Measurements from ENCODE around the gene FNDC3A. TPM values are rescaled to one million over a fixed set of nuclear protein-coding genes. Genes with fewer than 3 reads are reported as not detected.

The FNDC3A gene
- polyA plus RNA-seq, 1 of the 3 experiments (the other 2 are of a cell fraction), result 27.7 TPM

DNA sequence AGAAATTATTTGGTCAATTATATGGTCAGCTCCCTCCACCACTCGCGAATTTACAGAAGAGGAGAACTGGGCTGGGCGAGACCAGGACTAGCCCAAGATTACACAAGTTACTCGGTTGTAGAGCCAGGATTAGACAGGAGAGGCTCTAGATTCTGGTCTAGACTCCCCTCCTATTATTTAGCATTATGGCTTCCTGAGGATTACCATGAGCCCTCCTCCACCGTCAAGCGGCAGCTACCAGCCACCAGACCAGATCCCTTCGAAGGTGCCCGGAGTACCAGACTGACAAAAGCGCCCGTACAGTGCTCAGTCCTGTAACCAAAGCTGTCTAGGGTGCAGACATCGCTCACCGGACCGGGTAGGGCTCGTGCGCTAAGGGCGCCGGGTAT is 243.9 kb downstream of the FNDC3A start:
- DNase-seq, result no peak
- ChIA-PET CTCF (interaction anchor here (0.7 to 1.4 kb wide), 2 partner anchors 10 to 60 kb away, joined by 4 to 5 read pairs; no protein-coding TSS in a partner anchor), POLR2A (no interaction called here)
- Histone ChIP-seq H3K4me3 (ENCODE audit: low read depth in 2 of 2, low read length in 1 of 2) (peak overlapping the region; percentile 43; a peak in 3 of 4 replicates), H3K27me3 (ENCODE audit: insufficient read depth) (peaks cover 49% of the 10 kb centered on the region), H2AFZ (ENCODE audit: low read depth) (no peak overlapping the region), H3K36me3 (replicated peaks in 1 of 2; ENCODE audit: control insufficient read depth in 1 of 2, insufficient read depth in 2 of 2, low read length in 1 of 2) (no peaks in the 10 kb centered on the region), H3K9ac (no peak overlapping the region), H3K79me2 (ENCODE audit: insufficient read depth) (no peaks in the 10 kb centered on the region), H3K9me3 (no peaks in the 10 kb centered on the region), H3K9me2 (no peaks in the 10 kb centered on the region), H3K4me1 (ENCODE audit: control insufficient read depth in 1 of 2, insufficient read depth in 2 of 2, low read depth in 1 of 2, low read length in 1 of 2) (peaks cover 0 to 5% of the 10 kb centered on the region in 2 experiments; a peak in 1 of 4 replicates), H4K20me1 (ENCODE audit: insufficient read depth) (no peaks in the 10 kb centered on the region), H3F3A (replicated peaks; ENCODE audit: insufficient read depth) (no peaks in the 10 kb centered on the region), H3K27ac (ENCODE audit: low read depth in 2 of 2, low read length in 1 of 2) (no peak overlapping the region), H3K4me2 (no peak overlapping the region)
- 40% methylated on average over 17 of the region's 17 CpGs for WGBS (ENCODE audit: low lambda C conversion rate)
- no peak for TF ChIP-seq FOXJ3 (CRISPR knock-in tag; IDR thresholded peaks at IDR 0.05)
- no peak for TF ChIP-seq PBX3 (IDR thresholded peaks at IDR 0.05)
- TF ChIP-seq FOSL2 (IDR thresholded peaks at IDR 0.05; ENCODE audit: borderline replicate concordance, low read depth), result no peak

- peak; percentile 86 for DNase-seq
These were observed 244.5 kb downstream of the FNDC3A start, which contains the start of gene MLNR for GRCh38 chr13:49220036-49220855. Gene MLNR (plus strand): TSS chr13:49220338. CDS start chr13:49220338, 0 bp downstream.

More at GRCh38 chr13:49220036-49220855, 244.5 kb downstream of the FNDC3A start, which contains the start of gene MLNR:
- Histone ChIP-seq H4K20me1 (ENCODE audit: insufficient read depth) (no peaks in the 10 kb centered on the region), H3F3A (replicated peaks; ENCODE audit: insufficient read depth) (no peaks in the 10 kb centered on the region), H3K4me2 (peak within 1 kb of the TSS; percentile 41; the same call in 1 of the 2 replicates), H3K9me3 (no peaks in the 10 kb centered on the region), H3K27me3 (ENCODE audit: insufficient read depth) (peaks cover 49% of the 10 kb centered on the region), H2AFZ (ENCODE audit: low read depth) (peak within 1 kb of the TSS; percentile 41; the same call in 1 of the 2 replicates), H3K4me3 (ENCODE audit: low read depth in 2 of 2, low read length in 1 of 2) (peak within 1 kb of the TSS; percentile 43), H3K79me2 (ENCODE audit: insufficient read depth) (no peaks in the 10 kb centered on the region), H3K9me2 (no peaks in the 10 kb centered on the region), H3K36me3 (replicated peaks in 1 of 2; ENCODE audit: control insufficient read depth in 1 of 2, insufficient read depth in 2 of 2, low read length in 1 of 2) (no peaks in the 10 kb centered on the region), H3K9ac (no peak within 1 kb of the TSS), H3K4me1 (ENCODE audit: control insufficient read depth in 1 of 2, insufficient read depth in 2 of 2, low read depth in 1 of 2, low read length in 1 of 2) (peaks cover 0 to 5% of the 10 kb centered on the region in 2 experiments; a peak in 1 of 4 replicates), H3K27ac (ENCODE audit: low read depth in 2 of 2, low read length in 1 of 2) (no peak within 1 kb of the TSS)
- WGBS (ENCODE audit: low lambda C conversion rate), result 17% methylated on average over 25 of the region's 111 CpGs
- TF ChIP-seq FOSL2 (IDR thresholded peaks at IDR 0.05; ENCODE audit: borderline replicate concordance, low read depth) (no peak), RFX5 (IDR thresholded peaks at IDR 0.05; ENCODE audit: low read length) (no peak), CTCF (IDR thresholded peaks at IDR 0.05) (peak; percentile 31), PBX3 (IDR thresholded peaks at IDR 0.05) (no peak), EZH2phosphoT487 (IDR thresholded peaks at IDR 0.05; ENCODE audit: borderline replicate concordance, low read depth) (peak; percentile 79; the same call in 1 of the 2 replicates)
- TF ChIP-seq, protein P1, sequence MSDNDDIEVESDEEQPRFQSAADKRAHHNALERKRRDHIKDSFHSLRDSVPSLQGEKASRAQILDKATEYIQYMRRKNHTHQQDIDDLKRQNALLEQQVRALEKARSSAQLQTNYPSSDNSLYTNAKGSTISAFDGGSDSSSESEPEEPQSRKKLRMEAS (IDR thresholded peaks at IDR 0.05; ENCODE audit: low read depth), result no peak
- CTCF ChIA-PET, result interaction anchor here (0.7 to 1.4 kb wide), 2 partner anchors 9 to 59 kb away, joined by 4 to 5 read pairs; no protein-coding TSS in a partner anchor
- POLR2A ChIA-PET, result no interaction called here

Data from SK-N-SH (cell line).